PC-9 (cell line): ENCODE data around the gene BCL2.

Experiments
- EZH2 ChIP-seq: fragments of 200-600 bp; sonication (generic); IDR thresholded peaks from 2 replicates; pipeline ENCODE4 v1.8.0; 2017; ENCODE audit warnings: antibody characterized with exemption, low read depth
- TF ChIP-seq, protein P1 (sequence below): fragments of 200-600 bp; sonication (generic); conservative IDR thresholded peaks from 2 replicates; pipeline ENCODE4 v1.6.1; 2017; ENCODE audit warnings: mixed run types, antibody characterized with exemption, mild to moderate bottlenecking, moderate library complexity

DNA sequence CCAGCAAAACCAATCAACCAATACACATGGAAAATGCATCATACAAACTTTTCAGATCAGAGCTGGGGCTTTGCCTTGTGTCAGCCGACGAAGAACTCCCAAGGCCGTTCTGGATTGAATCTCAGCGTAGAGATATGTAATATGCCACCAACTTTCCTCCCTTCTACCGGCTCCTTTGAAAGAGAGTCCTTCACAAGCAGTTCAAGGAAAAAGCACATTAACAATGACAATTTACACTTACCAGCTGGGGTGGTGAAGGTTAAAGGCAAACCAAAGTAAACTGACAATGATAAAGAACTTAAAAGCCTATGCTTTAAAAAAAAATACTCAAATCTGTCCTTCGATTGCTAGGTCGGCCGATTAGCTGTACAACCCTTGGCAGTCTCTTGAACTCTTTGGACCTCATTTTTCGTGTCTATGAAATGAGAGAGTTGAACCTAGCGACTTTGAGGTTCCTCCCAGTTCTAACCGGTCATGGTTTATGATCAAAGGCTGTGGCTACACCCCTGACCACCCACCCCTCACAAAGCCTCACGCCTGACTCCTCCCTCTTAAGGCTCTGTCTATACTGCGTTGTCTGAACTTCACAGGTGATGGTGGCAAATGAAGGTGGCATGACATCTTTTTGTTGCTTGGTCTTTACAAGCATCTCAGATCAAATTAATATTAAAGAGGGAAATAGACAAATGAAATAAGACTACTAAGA lies 46.2 kb downstream of the BCL2 start:
- TF ChIP-seq, protein P1, sequence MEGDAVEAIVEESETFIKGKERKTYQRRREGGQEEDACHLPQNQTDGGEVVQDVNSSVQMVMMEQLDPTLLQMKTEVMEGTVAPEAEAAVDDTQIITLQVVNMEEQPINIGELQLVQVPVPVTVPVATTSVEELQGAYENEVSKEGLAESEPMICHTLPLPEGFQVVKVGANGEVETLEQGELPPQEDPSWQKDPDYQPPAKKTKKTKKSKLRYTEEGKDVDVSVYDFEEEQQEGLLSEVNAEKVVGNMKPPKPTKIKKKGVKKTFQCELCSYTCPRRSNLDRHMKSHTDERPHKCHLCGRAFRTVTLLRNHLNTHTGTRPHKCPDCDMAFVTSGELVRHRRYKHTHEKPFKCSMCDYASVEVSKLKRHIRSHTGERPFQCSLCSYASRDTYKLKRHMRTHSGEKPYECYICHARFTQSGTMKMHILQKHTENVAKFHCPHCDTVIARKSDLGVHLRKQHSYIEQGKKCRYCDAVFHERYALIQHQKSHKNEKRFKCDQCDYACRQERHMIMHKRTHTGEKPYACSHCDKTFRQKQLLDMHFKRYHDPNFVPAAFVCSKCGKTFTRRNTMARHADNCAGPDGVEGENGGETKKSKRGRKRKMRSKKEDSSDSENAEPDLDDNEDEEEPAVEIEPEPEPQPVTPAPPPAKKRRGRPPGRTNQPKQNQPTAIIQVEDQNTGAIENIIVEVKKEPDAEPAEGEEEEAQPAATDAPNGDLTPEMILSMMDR = no peak
- TF ChIP-seq EZH2 = no peak
